ENCODE data around the gene FMNL2.

FMNL2 gene

DNA sequence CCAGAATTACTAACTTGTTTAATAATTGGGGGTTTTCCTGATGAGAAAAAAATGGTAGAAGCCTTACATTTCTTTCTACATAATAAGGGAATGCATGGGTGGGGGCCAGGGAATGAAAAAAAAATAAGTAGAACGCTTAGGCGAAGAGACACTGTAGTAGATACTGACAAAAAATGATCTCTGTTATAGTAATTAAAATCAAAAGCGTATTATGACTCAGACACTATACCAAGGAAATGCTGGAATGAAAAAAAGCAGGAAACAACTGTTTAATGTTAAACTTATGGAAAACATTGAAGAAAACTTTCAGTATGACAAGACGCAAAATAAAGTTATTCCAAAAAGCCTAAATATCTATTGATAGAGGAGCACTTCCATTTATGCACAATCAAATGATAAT lies 339.4 kb downstream of the FMNL2 start:
- no peak for DNase-seq

DNA sequence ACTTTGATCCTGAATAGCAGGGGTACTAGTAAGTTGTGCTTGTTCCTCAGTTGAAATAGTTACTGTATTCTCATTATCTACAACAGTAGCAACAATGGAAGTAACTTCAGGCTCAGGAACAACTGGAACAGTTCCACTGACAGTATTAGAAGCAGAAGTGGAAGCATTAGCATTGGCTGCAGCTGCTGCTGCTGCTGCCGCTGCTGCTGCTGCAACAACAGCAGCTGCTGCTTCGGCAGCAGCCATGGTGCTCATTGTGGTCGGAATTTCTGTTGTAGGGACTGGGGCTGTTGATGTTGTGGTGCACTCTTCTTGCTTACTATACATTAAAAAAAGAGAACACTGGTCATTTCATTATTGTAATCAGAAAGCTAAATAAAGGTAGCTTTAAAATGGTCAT lies 341.5 kb downstream of the FMNL2 start:
- DNase-seq = no peak

DNA sequence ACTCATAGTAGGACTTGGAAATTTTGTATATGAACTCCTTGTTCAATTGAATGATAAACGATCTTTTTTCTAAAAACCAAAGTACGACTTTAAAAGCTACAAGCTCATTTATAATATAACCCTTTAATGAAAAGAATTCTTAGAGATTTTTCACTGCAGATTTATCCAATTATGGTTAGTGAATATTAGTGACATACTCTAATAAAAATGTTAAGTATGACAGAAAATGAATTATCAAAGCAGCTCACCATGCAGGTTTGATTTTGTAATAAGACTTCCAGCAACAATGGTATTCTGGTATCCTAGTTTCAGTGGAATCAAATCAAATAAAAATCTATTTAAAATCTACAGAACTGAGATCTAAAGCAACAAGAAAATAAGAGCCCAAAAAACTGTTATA lies 343.8 kb downstream of the FMNL2 start:
- no peak for DNase-seq

GRCh38 chr2:152682663-152683062 lies 347.7 kb downstream of the FMNL2 start:
- no peak for DNase-seq

- DNase-seq = no peak
Observed at GRCh38 chr2:152683400-152683799, 348.4 kb downstream of the FMNL2 start.

DNA sequence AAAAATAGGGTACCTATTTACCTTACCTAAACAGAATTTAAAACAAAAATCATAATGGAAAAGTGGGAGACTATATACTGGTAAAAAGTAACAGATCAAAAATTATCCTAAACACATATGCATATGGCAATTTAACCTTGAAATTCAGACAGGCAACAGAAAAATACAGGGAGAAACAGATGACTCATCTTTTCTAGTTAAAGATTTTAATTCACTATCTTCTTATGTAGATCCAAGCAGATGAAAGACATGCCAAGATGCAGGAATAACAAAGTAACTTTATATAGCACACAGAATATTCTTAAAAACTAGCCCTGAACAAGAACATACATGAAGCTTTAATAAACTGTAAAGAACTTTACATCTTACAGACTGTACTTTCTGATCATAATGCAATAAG lies 351.3 kb downstream of the FMNL2 start:
- DNase-seq = no peak

DNA sequence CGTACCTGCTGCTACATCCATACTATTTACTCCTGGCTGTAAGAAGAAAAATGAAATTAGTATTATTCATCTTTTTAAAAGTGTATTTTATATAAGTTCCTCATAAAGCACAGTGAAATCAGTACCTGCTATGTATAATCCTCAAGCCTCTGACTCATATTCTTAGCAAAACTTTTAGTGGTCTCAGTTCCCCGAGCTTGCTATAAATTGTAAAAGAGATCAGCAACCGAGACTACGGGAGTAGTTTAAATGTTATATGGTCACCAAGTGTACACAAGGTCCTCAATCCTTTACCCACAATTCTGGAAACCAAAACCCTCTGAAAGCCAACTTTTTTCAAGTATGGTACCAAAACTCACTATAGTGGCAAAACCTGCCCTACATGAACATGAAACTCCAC lies 358.1 kb downstream of the FMNL2 start:
- no peak for DNase-seq

DNA sequence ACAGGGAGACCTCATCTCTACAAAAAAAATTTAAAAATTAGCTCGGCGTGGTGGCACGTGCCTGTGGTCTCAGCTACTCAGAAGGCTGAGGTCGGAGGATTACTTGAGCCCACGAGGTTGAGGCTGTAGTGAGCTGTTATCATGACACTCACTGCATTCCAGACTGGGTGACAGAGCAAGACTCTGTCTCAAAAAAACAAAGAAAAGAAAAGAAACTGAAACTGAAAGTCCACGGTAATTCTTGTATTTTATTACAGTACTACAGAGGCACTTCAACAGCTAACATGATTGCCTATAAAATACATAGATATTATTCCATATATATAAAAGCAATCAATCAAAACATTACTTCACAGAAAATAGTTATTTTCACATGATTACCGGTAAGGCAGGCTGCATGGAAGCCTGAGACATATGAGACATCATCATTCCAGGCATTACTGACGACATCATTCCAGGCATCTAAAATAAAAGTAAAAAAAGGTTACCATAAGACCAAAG lies 359.2 kb downstream of the FMNL2 start:
- peak; percentile 93 for DNase-seq

DNA sequence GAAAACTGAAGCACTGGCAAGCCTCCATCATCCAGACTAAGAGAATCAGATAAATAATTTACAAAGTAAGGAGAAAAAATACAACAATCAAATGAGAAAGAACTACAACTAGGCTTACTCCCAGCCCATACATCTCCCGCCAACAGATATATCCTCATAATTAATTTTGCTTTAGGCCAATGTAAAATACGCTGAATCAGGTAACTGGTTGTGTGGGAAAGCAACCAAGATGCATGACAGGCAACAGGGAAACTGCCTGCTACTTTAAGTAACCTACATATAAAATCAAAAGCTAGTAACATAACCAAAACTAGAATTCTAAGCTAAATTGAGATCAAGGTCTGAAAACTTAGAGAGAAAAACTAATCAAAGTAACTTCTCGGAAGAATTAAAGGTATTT lies 360.8 kb downstream of the FMNL2 start:
- DNase-seq = no peak

- no peak for DNase-seq
Observed at GRCh38 chr2:152696476-152696875, 361.5 kb downstream of the FMNL2 start.

Data from OCI-M1 (cell line).